ENCODE data around the gene PRKN. TPM values are rescaled to one million over a fixed set of nuclear protein-coding genes. Genes with fewer than 3 reads are reported as not detected.

Gene PRKN
- total RNA-seq, 3 donors from 2014 or later: 5.2 to 10.2 (median 8.1) TPM

GRCh38 chr6:162264581-162264980 is 463.0 kb downstream of the PRKN start:
- TF ChIP-seq CTCF (IDR thresholded peaks at IDR 0.05): no peak
- no peaks in the 10 kb centered on the region for H3K4me1 ChIP-seq (ENCODE audit: low read depth)
- no peak for ATAC-seq
- intact Hi-C loops (cut with DNase I, micrococcal nuclease): no loop called here
- no peaks in the 10 kb centered on the region for H3K36me3 ChIP-seq (ENCODE audit: low read depth)
- no peaks in the 10 kb centered on the region for H3K9me3 ChIP-seq
- no peak for DNase-seq
- H3K4me3 ChIP-seq: no peak overlapping the region

- H3K9me3 ChIP-seq: no peaks in the 10 kb centered on the region
- no peak for TF ChIP-seq CTCF (IDR thresholded peaks at IDR 0.05)
- no peaks in the 10 kb centered on the region for H3K4me1 ChIP-seq (ENCODE audit: low read depth)
- H3K4me3 ChIP-seq: no peak overlapping the region
- H3K36me3 ChIP-seq (ENCODE audit: low read depth): no peaks in the 10 kb centered on the region
- no peak for DNase-seq
- intact Hi-C loops (cut with DNase I, micrococcal nuclease): no loop called here
- no peak for ATAC-seq
These were observed 464.9 kb downstream of the PRKN start for GRCh38 chr6:162262466-162263196.

GRCh38 chr6:162261598-162261997 is 466.0 kb downstream of the PRKN start:
- intact Hi-C loops (cut with DNase I, micrococcal nuclease): no loop called here

GRCh38 chr6:162260027-162260426 is 467.5 kb downstream of the PRKN start:
- Histone ChIP-seq H3K36me3 (ENCODE audit: low read depth) (no peaks in the 10 kb centered on the region), H3K9me3 (no peaks in the 10 kb centered on the region), H3K4me1 (ENCODE audit: low read depth) (no peaks in the 10 kb centered on the region), H3K4me3 (no peak overlapping the region)
- DNase-seq (no peak), ATAC-seq (no peak)
- TF ChIP-seq CTCF (IDR thresholded peaks at IDR 0.05): no peak
- intact Hi-C loops (cut with DNase I, micrococcal nuclease): no loop called here

More at GRCh38 chr6:162261598-162261997, 466.0 kb downstream of the PRKN start:
- no peaks in the 10 kb centered on the region for H3K4me1 ChIP-seq (ENCODE audit: low read depth)
- ATAC-seq: no peak
- no peaks in the 10 kb centered on the region for H3K9me3 ChIP-seq
- TF ChIP-seq CTCF (IDR thresholded peaks at IDR 0.05): no peak
- DNase-seq: no peak
- H3K4me3 ChIP-seq: no peak overlapping the region
- no peaks in the 10 kb centered on the region for H3K36me3 ChIP-seq (ENCODE audit: low read depth)

- no peaks in the 10 kb centered on the region for H3K36me3 ChIP-seq (ENCODE audit: low read depth)
- no peaks in the 10 kb centered on the region for H3K4me1 ChIP-seq (ENCODE audit: low read depth)
- ATAC-seq (no peak), DNase-seq (no peak)
- intact Hi-C loops (cut with DNase I, micrococcal nuclease): no loop called here
- TF ChIP-seq CTCF (IDR thresholded peaks at IDR 0.05): no peak
- no peak overlapping the region for H3K4me3 ChIP-seq
- H3K9me3 ChIP-seq: no peaks in the 10 kb centered on the region
These were observed 468.9 kb downstream of the PRKN start for GRCh38 chr6:162258647-162259046.
